OCI-LY7 (cell line): ENCODE results near the gene KLHDC10. TPM values are rescaled to one million over a fixed set of nuclear protein-coding genes. Genes with fewer than 3 reads are reported as not detected.

Experiments used
- BruUV-seq: library from RNA; stranded (reverse); fragments of 400-500 nt; replicated peaks from 2 replicates; lab custom pipeline; 2021; lab: Mats Ljungman, UMichigan
- CTCF ChIA-PET: fragments of 300-600 bp; sonication (Branson Sonifier 250); formaldehyde crosslinking; loops from one replicate; lab custom pipeline; 2022; ENCODE audit warnings: antibody characterized with exemption; ENCODE audit not compliant: unreplicated experiment; lab: Charles Lee
- POLR2A ChIA-PET: fragments of 300-600 bp; sonication (Branson Sonifier 250); formaldehyde crosslinking; loops from one replicate; lab custom pipeline; 2022; ENCODE audit warnings: antibody characterized with exemption; lab: Charles Lee
- DNase-seq: peaks from one replicate; pipeline ENCODE4 v3.0.0-alpha.2; 2015; ENCODE audit warnings: low spot score
- H2AFZ ChIP-seq: fragments of 200-600 bp; sonication (generic), shearing (Covaris generic); 2 replicates; pipeline ENCODE4 v1.6.1; 2014; ENCODE audit warnings: mild to moderate bottlenecking, antibody characterized with exemption, low read length, moderate library complexity
- H3K27ac ChIP-seq: fragments of 200-600 bp; sonication (generic); 2 replicates; pipeline ENCODE4 v1.5.1; 2014; ENCODE audit warnings: mixed run types, low read depth, mild to moderate bottlenecking, moderate library complexity, low read length, inconsistent platforms; ENCODE audit not compliant: poor library complexity, severe bottlenecking
- H3K36me3 ChIP-seq: fragments of 200-600 bp; sonication (generic); 2 replicates; pipeline ENCODE4 v1.6.1; 2014; ENCODE audit warnings: mild to moderate bottlenecking, antibody characterized with exemption, low read length, moderate library complexity, mixed read lengths; ENCODE audit not compliant: insufficient read depth
- H3K4me1 ChIP-seq: fragments of 200-600 bp; sonication (generic); 2 replicates; pipeline ENCODE4 v1.5.1; 2014; ENCODE audit warnings: mild to moderate bottlenecking, low read length; ENCODE audit not compliant: insufficient read depth, poor library complexity, severe bottlenecking
- H3K4me2 ChIP-seq: fragments of 200-600 bp; sonication (generic); 2 replicates; pipeline ENCODE4 v1.6.1; 2014; ENCODE audit warnings: mild to moderate bottlenecking, low read length
- H3K4me3 ChIP-seq: fragments of 200-600 bp; sonication (generic); 2 replicates; pipeline ENCODE4 v1.5.1; 2014; ENCODE audit warnings: mild to moderate bottlenecking, low read depth, low read length; ENCODE audit not compliant: poor library complexity, severe bottlenecking
- H3K79me2 ChIP-seq: fragments of 200-600 bp; sonication (generic); 2 replicates; pipeline ENCODE4 v1.6.1; 2016; ENCODE audit warnings: low read depth, mild to moderate bottlenecking, low read length, moderate library complexity, mixed read lengths; ENCODE audit not compliant: insufficient read depth
- H3K9me2 ChIP-seq: fragments of 200-600 bp; sonication (generic); 2 replicates; pipeline ENCODE4 v1.6.1; 2016; ENCODE audit warnings: mild to moderate bottlenecking, low read length, mixed read lengths; ENCODE audit not compliant: insufficient read depth
- H3K9me3 ChIP-seq: fragments of 200-600 bp; sonication (generic); 2 replicates; pipeline ENCODE4 v1.6.1; 2014; ENCODE audit warnings: mild to moderate bottlenecking, mixed run types, low read length, mixed read lengths
- H4K20me1 ChIP-seq: fragments of 200-600 bp; sonication (generic); 2 replicates; pipeline ENCODE4 v1.6.1; 2014; ENCODE audit warnings: mild to moderate bottlenecking, antibody characterized with exemption, low read length, moderate library complexity, mixed read lengths; ENCODE audit not compliant: insufficient read depth
- CTCF ChIP-seq: fragments of 200-600 bp; sonication (generic); conservative IDR thresholded peaks from 2 replicates; pipeline ENCODE4 v1.5.1; 2014; ENCODE audit warnings: mild to moderate bottlenecking, antibody characterized with exemption, low read length, moderate library complexity, mixed read lengths
- EZH2phosphoT487 ChIP-seq: fragments of 200-600 bp; sonication (generic); IDR thresholded peaks from 2 replicates; pipeline ENCODE4 v1.6.1; 2018; ENCODE audit warnings: low read depth, borderline replicate concordance, mild to moderate bottlenecking, mixed run types, antibody characterized with exemption, low read length, moderate library complexity, mixed read lengths
- intact Hi-C: fragments of 100-400 bp; cut with micrococcal nuclease; formaldehyde crosslinking; loops from one replicate; pipeline ENCODE4 v1.10.0; 2022; ENCODE audit not compliant: unreplicated experiment
- total RNA-seq, 2 experiments: library from RNA; depleted of rRNA in 1 of 2; stranded (reverse); fragments of >200 nt in 1 of 2; shearing (Covaris generic) in 1 of 2; gene quantifications; 2 replicates each; pipeline ENCODE4 v1.2.3, GENCODE V29; 2014 to 2022

The KLHDC10 gene
- total RNA-seq, 2 experiments from 2014 or later = 15.9 to 21.2 TPM

- Histone ChIP-seq H2AFZ (no peak overlapping the region), H3K4me1 (no peaks in the 10 kb centered on the region), H3K4me2 (no peak overlapping the region), H3K36me3 (peaks cover 88% of the 10 kb centered on the region), H3K9me3 (no peaks in the 10 kb centered on the region), H3K9me2 (no peaks in the 10 kb centered on the region), H3K79me2 (no peaks in the 10 kb centered on the region), H3K27ac (no peak overlapping the region), H3K4me3 (no peak overlapping the region), H4K20me1 (no peaks in the 10 kb centered on the region)
- TF ChIP-seq EZH2phosphoT487 = no peak
- TF ChIP-seq CTCF = no peak
- no TSS peak for BruUV-seq
- ChIA-PET POLR2A (no interaction called here), CTCF (no interaction called here)
- intact Hi-C loops = no loop called here
- DNase-seq = no peak
These were observed 48.2 kb upstream of the KLHDC10 start for GRCh38 chr7:130022115-130022514.

GRCh38 chr7:130022623-130023175 is 47.6 kb upstream of the KLHDC10 start:
- BruUV-seq = no TSS peak
- no peaks in the 10 kb centered on the region for H3K9me3 ChIP-seq
- no peak overlapping the region for H3K4me2 ChIP-seq
- ChIA-PET POLR2A (interaction anchor here (0.6 kb wide), 2 partner anchors 18 to 416 kb away, joined by 3 to 4 read pairs; no protein-coding TSS in a partner anchor), CTCF (no interaction called here)
- H4K20me1 ChIP-seq = no peaks in the 10 kb centered on the region
- intact Hi-C loops = no loop called here
- no peaks in the 10 kb centered on the region for H3K4me1 ChIP-seq
- no peak overlapping the region for H2AFZ ChIP-seq
- DNase-seq = no peak
- H3K79me2 ChIP-seq = no peaks in the 10 kb centered on the region
- H3K4me3 ChIP-seq = no peak overlapping the region
- H3K9me2 ChIP-seq = no peaks in the 10 kb centered on the region
- TF ChIP-seq CTCF (no peak), EZH2phosphoT487 (no peak)
- H3K27ac ChIP-seq = no peak overlapping the region
- H3K36me3 ChIP-seq = peaks cover 90% of the 10 kb centered on the region

- H3K4me1 ChIP-seq = no peaks in the 10 kb centered on the region
- no peak overlapping the region for H2AFZ ChIP-seq
- no peak overlapping the region for H3K4me2 ChIP-seq
- ChIA-PET POLR2A (interaction anchor here (0.8 kb wide), 1 partner anchor 12 kb away, joined by 3 read pairs; no protein-coding TSS in a partner anchor), CTCF (no interaction called here)
- TF ChIP-seq EZH2phosphoT487 (no peak), CTCF (no peak)
- DNase-seq = no peak
- H3K36me3 ChIP-seq = peaks cover 87% of the 10 kb centered on the region
- H3K9me2 ChIP-seq = no peaks in the 10 kb centered on the region
- intact Hi-C loops = no loop called here
- H3K4me3 ChIP-seq = no peak overlapping the region
- H3K9me3 ChIP-seq = no peaks in the 10 kb centered on the region
- H3K27ac ChIP-seq = no peak overlapping the region
- no peaks in the 10 kb centered on the region for H3K79me2 ChIP-seq
- no TSS peak for BruUV-seq
- H4K20me1 ChIP-seq = no peaks in the 10 kb centered on the region
These were observed 45.9 kb upstream of the KLHDC10 start for GRCh38 chr7:130024390-130024789.
